Measurements from ENCODE around the gene SRSF7. TPM values are rescaled to one million over a fixed set of nuclear protein-coding genes. Genes with fewer than 3 reads are reported as not detected.
A peak's percentile ranks its signal among the peaks of the same experiment; 100 is the strongest.
"Not testable (repeated sequence)": the region's sequence is repeated elsewhere in the genome, so short reads cannot be mapped to it uniquely, and the experiment has no call there.

The SRSF7 gene
- total and polyA plus RNA-seq, 4 donors: 69.2 to 125 (median 109) TPM

- peaks cover 3 to 5% of the 10 kb centered on the region in 2 donors for H3K36me3 ChIP-seq (ENCODE audit: control insufficient read depth in 1 of 2, insufficient read depth in 2 of 2, low read length in 1 of 2)
- H3K27me3 ChIP-seq (ENCODE audit: control insufficient read depth in 1 of 2, insufficient read depth in 2 of 2, low read length in 1 of 2): no peaks in the 10 kb centered on the region
- no peak overlapping the region for H3K27ac ChIP-seq (ENCODE audit: low read depth in 1 of 2, low read length in 2 of 2)
- no peaks in the 10 kb centered on the region for H3K4me1 ChIP-seq (ENCODE audit: control insufficient read depth in 1 of 2, insufficient read depth in 2 of 2, low read length in 2 of 2)
- intact Hi-C loops (cut with DNase I): loop anchor here (2.0 to 5.0 kb wide), 5 partner anchors 14 to 428 kb away; no protein-coding TSS in a partner anchor
- H3K9me3 ChIP-seq (ENCODE audit: control insufficient read depth, low read length): no peaks in the 10 kb centered on the region
- ATAC-seq (ENCODE audit: low FRiP score) (peak; percentile 12), DNase-seq (no peak)
- H3K4me3 ChIP-seq (ENCODE audit: low read length in 2 of 2): no peak overlapping the region
- 75 to 82% methylated on average over 10 of the region's 10 CpGs for WGBS, 2 donors
Measured at GRCh38 chr2:38742797-38743559, 8.2 kb downstream of the SRSF7 start.

DNA sequence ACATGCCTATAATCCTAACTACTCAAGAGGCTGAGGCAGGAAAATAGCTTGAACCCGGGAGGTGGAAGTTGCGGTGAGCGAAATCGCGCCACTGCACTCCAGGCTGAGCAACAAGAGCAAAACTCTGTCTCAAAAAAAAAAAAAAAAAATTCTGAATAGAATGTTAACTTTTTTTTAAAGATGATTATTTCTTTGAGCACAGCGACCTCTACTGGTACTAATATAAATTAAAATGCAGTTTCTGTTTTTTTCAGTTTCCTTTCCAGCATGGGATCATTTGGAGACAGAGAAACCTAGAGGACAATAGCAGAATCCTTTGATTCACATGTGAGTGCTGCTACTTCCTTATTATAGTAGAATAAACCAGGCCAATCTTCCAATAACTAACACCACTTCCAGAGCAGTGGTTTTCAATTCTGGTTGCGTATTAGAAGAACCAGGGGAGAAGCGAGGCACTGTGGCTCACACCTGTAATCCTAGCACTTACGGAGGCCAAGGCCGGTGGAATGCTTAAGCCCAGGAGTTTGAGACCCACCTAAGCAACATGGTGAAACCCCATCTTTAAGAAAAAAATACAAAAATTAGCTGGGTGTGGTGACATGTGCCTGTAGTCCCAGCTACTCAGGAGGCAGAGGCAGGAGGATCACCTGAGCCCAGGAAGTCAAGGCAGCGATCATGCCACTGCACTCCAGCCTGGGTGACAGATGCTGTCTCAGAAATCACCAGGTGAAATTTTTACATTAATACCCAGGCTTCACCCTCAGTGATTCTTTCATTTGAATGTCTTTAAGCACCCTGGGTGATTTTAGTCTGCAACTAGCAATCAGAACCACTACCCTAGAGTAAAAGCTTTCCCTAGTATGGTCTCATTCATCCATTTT, 10.1 kb downstream of the SRSF7 start:
- Histone ChIP-seq H3K27me3 (ENCODE audit: control insufficient read depth in 1 of 2, insufficient read depth in 2 of 2, low read length in 1 of 2) (no peaks in the 10 kb centered on the region), H3K4me1 (ENCODE audit: control insufficient read depth in 1 of 2, insufficient read depth in 2 of 2, low read length in 2 of 2) (no peaks in the 10 kb centered on the region), H3K36me3 (ENCODE audit: control insufficient read depth in 1 of 2, insufficient read depth in 2 of 2, low read length in 1 of 2) (peaks cover 3 to 5% of the 10 kb centered on the region in 2 donors), H3K27ac (ENCODE audit: low read depth in 1 of 2, low read length in 2 of 2) (no peak overlapping the region), H3K9me3 (ENCODE audit: control insufficient read depth, low read length) (no peaks in the 10 kb centered on the region), H3K4me3 (ENCODE audit: low read length in 2 of 2) (no peak overlapping the region)
- WGBS, 2 donors: 46 to 52% methylated on average over 11 of the region's 11 CpGs
- intact Hi-C loops (cut with DNase I): loop anchor here (5.0 kb wide), 3 partner anchors 159 to 414 kb away; no protein-coding TSS in a partner anchor
- ATAC-seq (ENCODE audit: low FRiP score) (peak; percentile 67), DNase-seq (peak; percentile 72 to 77)

DNA sequence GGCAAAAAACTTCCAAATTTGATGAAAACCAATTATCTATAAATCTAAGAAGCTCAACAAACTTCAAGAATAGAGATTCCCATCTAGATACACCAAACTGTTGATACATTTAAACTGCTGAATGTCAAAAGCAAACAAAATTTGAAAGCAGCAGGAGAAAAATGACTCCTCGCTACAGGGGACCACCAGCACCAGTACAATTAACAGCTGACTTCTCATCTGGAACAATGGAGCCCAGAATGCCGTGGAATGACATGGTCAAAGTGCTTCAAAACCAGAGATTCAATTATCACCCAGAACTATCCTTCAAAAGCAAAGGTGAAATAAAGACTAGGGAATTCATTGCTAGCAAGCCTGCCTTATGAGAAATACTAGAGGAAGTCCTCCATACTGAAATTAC, 11.6 kb downstream of the SRSF7 start:
- no peak overlapping the region for H3K4me3 ChIP-seq (ENCODE audit: low read length in 2 of 2)
- H3K4me1 ChIP-seq (ENCODE audit: control insufficient read depth in 1 of 2, insufficient read depth in 2 of 2, low read length in 2 of 2): no peaks in the 10 kb centered on the region
- no peaks in the 10 kb centered on the region for H3K27me3 ChIP-seq (ENCODE audit: control insufficient read depth in 1 of 2, insufficient read depth in 2 of 2, low read length in 1 of 2)
- intact Hi-C loops (cut with DNase I): loop anchor here in 1 of 2 donors (5.0 kb wide), 2 partner anchors 202 to 422 kb away; no protein-coding TSS in a partner anchor
- H3K27ac ChIP-seq (ENCODE audit: low read depth in 1 of 2, low read length in 2 of 2): no peak overlapping the region
- no peak for ATAC-seq (ENCODE audit: low FRiP score)
- H3K9me3 ChIP-seq (ENCODE audit: control insufficient read depth, low read length): no peaks in the 10 kb centered on the region
- 97 to 100% methylated on average over 2 of the region's 2 CpGs for WGBS, 2 donors
- peaks cover 2 to 3% of the 10 kb centered on the region in 2 donors for H3K36me3 ChIP-seq (ENCODE audit: control insufficient read depth in 1 of 2, insufficient read depth in 2 of 2, low read length in 1 of 2)
- DNase-seq: no peak

DNA sequence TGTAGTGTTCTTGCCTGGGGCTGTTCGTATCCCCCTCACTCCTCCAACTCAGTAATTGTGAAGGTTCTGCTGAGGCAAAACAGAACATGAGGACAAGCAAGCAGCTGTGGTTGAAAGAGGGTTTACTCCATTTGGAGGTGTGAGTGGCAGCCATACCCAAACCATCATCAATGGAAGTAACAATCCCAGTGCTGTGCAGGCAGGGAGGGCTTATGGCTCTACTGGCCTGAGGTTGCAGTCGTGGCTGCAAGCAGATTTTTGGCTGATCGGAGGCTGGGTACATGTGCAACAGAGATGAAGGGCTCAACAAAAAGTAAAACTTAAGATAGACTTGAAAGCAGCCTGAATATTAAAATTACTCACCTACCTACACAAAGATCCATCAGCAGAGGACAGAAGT, 13.2 kb downstream of the SRSF7 start:
- no peaks in the 10 kb centered on the region for H3K9me3 ChIP-seq (ENCODE audit: control insufficient read depth, low read length)
- H3K27me3 ChIP-seq (ENCODE audit: control insufficient read depth in 1 of 2, insufficient read depth in 2 of 2, low read length in 1 of 2): no peaks in the 10 kb centered on the region
- ATAC-seq (ENCODE audit: low FRiP score) (no peak), DNase-seq (peak in 1 of 2 donors; percentile 51)
- H3K27ac ChIP-seq (ENCODE audit: low read depth in 1 of 2, low read length in 2 of 2): no peak overlapping the region
- intact Hi-C loops (cut with DNase I): loop anchor here in 1 of 2 donors (5.0 kb wide), 2 partner anchors 201 to 421 kb away; no protein-coding TSS in a partner anchor
- H3K4me1 ChIP-seq (ENCODE audit: control insufficient read depth in 1 of 2, insufficient read depth in 2 of 2, low read length in 2 of 2): no peaks in the 10 kb centered on the region
- WGBS, 2 donors: 83 to 84% methylated on average over 3 of the region's 3 CpGs
- H3K36me3 ChIP-seq (ENCODE audit: control insufficient read depth in 1 of 2, insufficient read depth in 2 of 2, low read length in 1 of 2): peaks cover 2 to 3% of the 10 kb centered on the region in 2 donors
- H3K4me3 ChIP-seq (ENCODE audit: low read length in 2 of 2): no peak overlapping the region

DNA sequence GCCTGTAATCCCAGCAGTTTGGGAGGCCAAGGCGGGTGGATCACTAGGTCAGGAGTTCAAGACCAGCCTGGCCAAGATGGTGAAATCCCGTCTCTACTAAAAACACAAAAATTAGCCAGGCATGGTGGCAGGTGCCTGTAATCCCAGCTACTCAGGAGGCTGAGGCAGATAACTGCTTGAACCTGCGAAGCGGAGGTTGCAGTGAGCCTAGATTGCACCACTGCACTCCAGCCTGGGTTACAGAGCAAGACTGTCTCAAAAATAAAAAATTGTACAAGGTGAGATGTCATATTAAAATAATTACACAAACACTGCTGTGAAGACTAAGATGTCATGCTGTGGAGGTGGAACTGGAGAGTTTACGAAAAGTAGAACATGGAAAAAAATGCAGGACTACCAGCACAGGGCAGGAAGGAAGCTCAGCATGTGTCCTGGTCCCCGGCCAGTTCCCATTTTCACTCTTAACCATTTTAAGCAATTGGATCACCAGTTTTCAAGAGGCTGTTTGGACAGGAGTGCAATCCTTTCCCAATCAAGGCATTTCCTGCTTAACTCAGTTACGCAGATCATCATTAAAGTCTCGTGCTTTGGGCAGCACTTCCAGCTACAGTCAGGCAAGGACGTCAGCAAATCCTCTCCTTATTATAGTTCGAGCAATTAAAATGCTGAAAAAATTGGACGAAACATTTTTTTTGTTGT, 14.0 kb downstream of the SRSF7 start:
- H3K27ac ChIP-seq (ENCODE audit: low read depth in 1 of 2, low read length in 2 of 2); H3K4me1 ChIP-seq (ENCODE audit: control insufficient read depth in 1 of 2, insufficient read depth in 2 of 2, low read length in 2 of 2); H3K36me3 ChIP-seq (ENCODE audit: control insufficient read depth in 1 of 2, insufficient read depth in 2 of 2, low read length in 1 of 2); H3K9me3 ChIP-seq (ENCODE audit: control insufficient read depth, low read length); H3K4me3 ChIP-seq (ENCODE audit: low read length in 2 of 2); ATAC-seq (ENCODE audit: low FRiP score); H3K27me3 ChIP-seq (ENCODE audit: control insufficient read depth in 1 of 2, insufficient read depth in 2 of 2, low read length in 1 of 2): not testable (repeated sequence)
- DNase-seq: peak; percentile 58 to 72
- 83 to 85% methylated on average over 11 of the region's 11 CpGs for WGBS, 2 donors
- intact Hi-C loops (cut with DNase I): loop anchor here in 1 of 2 donors (5.0 kb wide), 2 partner anchors 200 to 420 kb away; no protein-coding TSS in a partner anchor

GRCh38 chr2:38735999-38736320, 15.2 kb downstream of the SRSF7 start:
- H3K27ac ChIP-seq (ENCODE audit: low read depth in 1 of 2, low read length in 2 of 2): no peak overlapping the region
- 68 to 87% methylated on average over 4 of the region's 4 CpGs for WGBS, 2 donors
- no peaks in the 10 kb centered on the region for H3K27me3 ChIP-seq (ENCODE audit: control insufficient read depth in 1 of 2, insufficient read depth in 2 of 2, low read length in 1 of 2)
- no peak for ATAC-seq (ENCODE audit: low FRiP score)
- peak in 1 of 2 donors; percentile 45 for DNase-seq
- peaks cover 2 to 3% of the 10 kb centered on the region in 2 donors for H3K36me3 ChIP-seq (ENCODE audit: control insufficient read depth in 1 of 2, insufficient read depth in 2 of 2, low read length in 1 of 2)
- H3K4me3 ChIP-seq (ENCODE audit: low read length in 2 of 2): no peak overlapping the region
- no peaks in the 10 kb centered on the region for H3K9me3 ChIP-seq (ENCODE audit: control insufficient read depth, low read length)
- H3K4me1 ChIP-seq (ENCODE audit: control insufficient read depth in 1 of 2, insufficient read depth in 2 of 2, low read length in 2 of 2): no peaks in the 10 kb centered on the region
- intact Hi-C loops (cut with DNase I): loop anchor here in 1 of 2 donors (5.0 kb wide), 2 partner anchors 199 to 419 kb away; no protein-coding TSS in a partner anchor

DNA sequence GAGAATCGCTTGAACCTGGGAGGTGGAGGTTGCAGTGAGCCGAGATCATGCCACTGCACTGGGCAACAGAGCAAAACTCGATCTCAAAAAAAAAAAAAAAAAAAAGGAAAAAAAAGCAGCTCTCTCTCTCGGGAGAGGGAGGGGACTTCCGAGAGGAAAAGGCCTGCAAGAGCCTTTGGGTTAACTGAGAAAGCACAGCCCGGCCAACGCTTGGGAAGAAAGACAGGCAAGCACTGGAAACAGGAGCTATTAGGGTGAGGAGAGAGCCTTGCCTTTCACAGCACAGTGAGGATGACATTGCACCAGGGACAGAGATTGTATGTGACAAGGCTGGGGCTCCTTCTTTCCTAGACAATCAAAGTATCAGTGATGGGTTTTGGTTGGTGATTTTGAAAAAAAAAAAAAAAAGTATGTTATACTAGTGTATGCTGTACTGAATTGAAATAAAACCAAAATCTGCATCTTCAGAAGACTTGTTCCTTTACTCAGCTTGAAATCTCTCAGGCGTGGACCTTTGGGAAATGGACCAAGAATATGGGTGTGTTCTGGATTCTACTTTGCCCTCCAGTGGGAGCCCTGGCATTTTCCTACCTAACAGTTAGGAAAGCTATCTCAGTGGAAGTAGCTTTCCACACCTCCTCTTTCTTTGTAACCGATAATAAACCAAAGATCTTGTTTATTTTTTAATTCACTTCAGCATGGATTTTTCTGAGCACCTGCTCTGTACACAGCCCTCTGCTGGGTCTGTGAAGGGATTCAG, 16.7 kb downstream of the SRSF7 start:
- no peak overlapping the region for H3K27ac ChIP-seq (ENCODE audit: low read depth in 1 of 2, low read length in 2 of 2)
- no peak for ATAC-seq (ENCODE audit: low FRiP score)
- intact Hi-C loops (cut with DNase I): loop anchor here in 1 of 2 donors (5.0 kb wide), 2 partner anchors 197 to 417 kb away; no protein-coding TSS in a partner anchor

More for the DNA sequence above, 16.7 kb downstream of the SRSF7 start:
- Histone ChIP-seq H3K27me3 (ENCODE audit: control insufficient read depth in 1 of 2, insufficient read depth in 2 of 2, low read length in 1 of 2) (no peaks in the 10 kb centered on the region), H3K4me3 (ENCODE audit: low read length in 2 of 2) (no peak overlapping the region), H3K9me3 (ENCODE audit: control insufficient read depth, low read length) (no peaks in the 10 kb centered on the region), H3K4me1 (ENCODE audit: control insufficient read depth in 1 of 2, insufficient read depth in 2 of 2, low read length in 2 of 2) (no peaks in the 10 kb centered on the region), H3K36me3 (ENCODE audit: control insufficient read depth in 1 of 2, insufficient read depth in 2 of 2, low read length in 1 of 2) (peaks cover 2 to 3% of the 10 kb centered on the region in 2 donors)
- WGBS, 2 donors: 63 to 64% methylated on average over 9 of the region's 9 CpGs
- DNase-seq: no peak
